A673 (cell line): ENCODE measurements around the gene ARHGAP24. TPM values are rescaled to one million over a fixed set of nuclear protein-coding genes. Genes with fewer than 3 reads are reported as not detected.

Experiments used
- BruUV-seq: library from RNA; stranded (reverse); fragments of 400-500 nt; replicated peaks from 2 replicates; lab custom pipeline; 2021; lab: Mats Ljungman, UMichigan
- CTCF ChIA-PET: fragments of 300-600 bp; sonication (Branson Sonifier 250); formaldehyde crosslinking; loops from one replicate; lab custom pipeline; 2022; ENCODE audit warnings: antibody characterized with exemption; lab: Charles Lee
- POLR2A ChIA-PET: fragments of 300-600 bp; sonication (Branson Sonifier 250); formaldehyde crosslinking; loops from one replicate; lab custom pipeline; 2022; ENCODE audit warnings: antibody characterized with exemption; ENCODE audit not compliant: low non-redundant PET; lab: Charles Lee
- DNase-seq: peaks from one replicate; pipeline ENCODE4 v3.0.0-alpha.2; 2015; ENCODE audit warnings: low spot score
- H3K27ac ChIP-seq: fragments of 200-600 bp; sonication (generic); 2 replicates; pipeline ENCODE4 v1.5.1; 2016; ENCODE audit warnings: mixed run types, low read depth, mild to moderate bottlenecking, mixed read lengths, antibody characterized with exemption, low read length; ENCODE audit not compliant: poor library complexity, severe bottlenecking
- H3K27me3 ChIP-seq: fragments of 200-600 bp; sonication (generic); replicated peaks from 2 replicates; pipeline ENCODE4 v1.6.1; 2017; ENCODE audit warnings: mixed run types, low read depth, mild to moderate bottlenecking, mixed read lengths, antibody characterized with exemption, low read length; ENCODE audit not compliant: insufficient read depth, poor library complexity
- H3K36me3 ChIP-seq: fragments of 200-600 bp; sonication (generic); 2 replicates; pipeline ENCODE4 v1.6.1; 2016; ENCODE audit warnings: mixed run types, mild to moderate bottlenecking, mixed read lengths, antibody characterized with exemption, low read length; ENCODE audit not compliant: insufficient read depth, poor library complexity, severe bottlenecking
- H3K4me1 ChIP-seq: fragments of 200-600 bp; sonication (generic); 2 replicates; pipeline ENCODE4 v1.6.1; 2017; ENCODE audit warnings: mixed run types, mild to moderate bottlenecking, mixed read lengths, antibody characterized with exemption, low read length; ENCODE audit not compliant: insufficient read depth, poor library complexity, severe bottlenecking
- H3K4me3 ChIP-seq: fragments of 200-600 bp; sonication (generic); 2 replicates; pipeline ENCODE4 v1.5.1; 2016; ENCODE audit warnings: low read depth, mixed run types, mild to moderate bottlenecking, mixed read lengths, low read length; ENCODE audit not compliant: poor library complexity, severe bottlenecking
- H3K9me3 ChIP-seq: fragments of 200-600 bp; sonication (generic); 2 replicates; pipeline ENCODE4 v1.6.1; 2016; ENCODE audit warnings: mixed run types, low read depth, mild to moderate bottlenecking, mixed read lengths, antibody characterized with exemption, low read length; ENCODE audit not compliant: poor library complexity, severe bottlenecking
- EZH2 ChIP-seq: fragments of 200-600 bp; sonication (generic); IDR thresholded peaks from 2 replicates; pipeline ENCODE4 v1.6.1; 2017; ENCODE audit warnings: borderline replicate concordance, low read depth, mild to moderate bottlenecking, mixed read lengths, antibody characterized with exemption, low read length; ENCODE audit not compliant: poor library complexity, severe bottlenecking
- intact Hi-C: fragments of 100-400 bp; cut with micrococcal nuclease; formaldehyde crosslinking; loops from one replicate; pipeline ENCODE4 v1.10.0; 2022; ENCODE audit not compliant: unreplicated experiment
- total RNA-seq: library from RNA; stranded (reverse); gene quantifications from 2 replicates; pipeline ENCODE4 v1.2.3, GENCODE V29; 2021
- TF ChIP-seq, protein P1 (sequence below): fragments of 300-800, 200-600 bp; sonication (generic); conservative IDR thresholded peaks from 2 replicates; pipeline ENCODE4 v1.5.1; 2017; ENCODE audit warnings: low read depth, mild to moderate bottlenecking, antibody characterized with exemption, low read length, moderate library complexity, mixed read lengths

The ARHGAP24 gene
- total RNA-seq, 1 experiment from 2014 or later, result 5.8 TPM

DNA sequence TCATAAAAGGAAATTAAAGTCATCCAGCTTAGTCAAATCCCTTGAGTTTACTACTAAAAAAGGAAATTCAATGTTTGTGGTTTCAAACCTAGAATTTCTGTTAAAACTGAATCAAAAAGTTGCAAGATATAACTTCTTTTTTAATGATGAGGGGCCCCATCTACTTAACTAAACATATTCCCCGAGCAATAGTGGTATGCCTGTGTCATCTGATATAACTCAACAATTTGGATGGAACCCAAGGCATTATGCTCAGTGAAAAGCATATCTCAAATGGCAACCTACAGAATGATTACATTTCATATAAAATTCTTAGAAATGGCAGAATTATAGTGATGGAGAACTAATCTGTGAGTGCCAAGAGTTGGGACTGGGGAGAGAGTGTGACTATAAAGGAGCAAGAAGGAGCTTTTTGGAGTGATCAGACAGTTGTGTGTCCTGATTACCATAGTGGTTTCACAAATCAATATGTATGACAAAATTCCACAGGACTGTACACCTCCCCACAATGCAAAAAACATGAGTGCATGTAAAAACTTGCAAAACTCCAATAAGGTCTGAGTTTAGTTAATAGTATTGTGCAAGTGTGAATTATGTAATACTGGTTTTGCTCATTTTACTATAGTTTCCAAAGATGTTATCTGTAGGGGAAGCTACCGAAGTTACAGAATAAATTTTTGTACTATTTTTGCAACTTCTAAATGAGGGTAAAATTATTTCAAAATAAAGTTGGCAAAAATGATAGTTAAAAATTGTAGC lies 323.2 kb downstream of the ARHGAP24 start:
- Histone ChIP-seq H3K27ac (no peak overlapping the region), H3K4me3 (peak overlapping the region; percentile 35), H3K9me3 (no peaks in the 10 kb centered on the region), H3K27me3 (no peaks in the 10 kb centered on the region), H3K4me1 (no peaks in the 10 kb centered on the region), H3K36me3 (no peaks in the 10 kb centered on the region)
- BruUV-seq, result no TSS peak
- peak; percentile 15 for DNase-seq
- ChIA-PET CTCF (no interaction called here), POLR2A (no interaction called here)
- TF ChIP-seq, protein P1, sequence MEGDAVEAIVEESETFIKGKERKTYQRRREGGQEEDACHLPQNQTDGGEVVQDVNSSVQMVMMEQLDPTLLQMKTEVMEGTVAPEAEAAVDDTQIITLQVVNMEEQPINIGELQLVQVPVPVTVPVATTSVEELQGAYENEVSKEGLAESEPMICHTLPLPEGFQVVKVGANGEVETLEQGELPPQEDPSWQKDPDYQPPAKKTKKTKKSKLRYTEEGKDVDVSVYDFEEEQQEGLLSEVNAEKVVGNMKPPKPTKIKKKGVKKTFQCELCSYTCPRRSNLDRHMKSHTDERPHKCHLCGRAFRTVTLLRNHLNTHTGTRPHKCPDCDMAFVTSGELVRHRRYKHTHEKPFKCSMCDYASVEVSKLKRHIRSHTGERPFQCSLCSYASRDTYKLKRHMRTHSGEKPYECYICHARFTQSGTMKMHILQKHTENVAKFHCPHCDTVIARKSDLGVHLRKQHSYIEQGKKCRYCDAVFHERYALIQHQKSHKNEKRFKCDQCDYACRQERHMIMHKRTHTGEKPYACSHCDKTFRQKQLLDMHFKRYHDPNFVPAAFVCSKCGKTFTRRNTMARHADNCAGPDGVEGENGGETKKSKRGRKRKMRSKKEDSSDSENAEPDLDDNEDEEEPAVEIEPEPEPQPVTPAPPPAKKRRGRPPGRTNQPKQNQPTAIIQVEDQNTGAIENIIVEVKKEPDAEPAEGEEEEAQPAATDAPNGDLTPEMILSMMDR, result no peak
- no peak for TF ChIP-seq EZH2
- intact Hi-C loops, result no loop called here

DNA sequence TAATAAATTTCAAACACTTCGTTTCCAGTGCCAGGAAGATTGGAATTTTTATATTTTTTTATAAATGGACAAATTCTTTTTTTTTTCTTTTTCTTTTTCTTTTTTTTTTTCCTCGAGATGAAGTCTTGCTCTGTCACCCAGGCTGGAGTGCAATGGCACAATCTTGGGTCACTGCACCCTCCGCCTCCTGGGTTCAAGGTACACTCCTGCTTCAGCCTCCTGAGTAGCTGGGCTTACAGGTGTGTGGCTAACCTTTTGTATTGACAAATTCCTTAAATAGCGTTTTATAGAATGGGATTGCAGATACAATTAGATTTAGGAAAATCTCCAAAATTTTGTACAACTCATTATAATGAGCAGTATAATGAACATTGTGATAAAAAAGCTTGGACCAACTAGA lies 328.9 kb downstream of the ARHGAP24 start:
- BruUV-seq, result no TSS peak
- CTCF ChIA-PET, result no interaction called here

DNA sequence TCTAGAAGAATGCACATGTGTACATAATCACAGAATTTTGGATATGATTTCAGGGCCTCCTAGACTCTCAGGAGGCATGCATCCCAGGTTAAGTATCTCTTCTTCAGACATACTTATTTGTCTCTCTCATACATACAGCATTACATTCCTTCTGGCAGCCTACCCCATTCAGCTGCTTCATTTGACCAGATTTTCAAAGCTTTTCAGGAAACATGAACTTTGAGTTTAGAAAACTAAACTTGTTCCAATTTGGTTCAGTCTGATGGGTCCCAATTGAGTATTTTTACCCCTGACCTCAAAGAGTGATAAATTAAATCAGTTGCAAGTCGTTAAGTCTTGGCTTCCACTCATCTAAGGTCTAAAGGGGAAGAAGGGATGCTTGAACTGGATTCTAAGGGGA lies 330.9 kb downstream of the ARHGAP24 start:
- H3K4me1 ChIP-seq, result no peaks in the 10 kb centered on the region
- ChIA-PET CTCF (interaction anchor here (0.9 kb wide), 1 partner anchor 9 kb away, joined by 3 read pairs; no protein-coding TSS in a partner anchor), POLR2A (no interaction called here)
- no peak overlapping the region for H3K27ac ChIP-seq
- intact Hi-C loops, result no loop called here
- no peaks in the 10 kb centered on the region for H3K36me3 ChIP-seq
- DNase-seq, result no peak
- no peaks in the 10 kb centered on the region for H3K9me3 ChIP-seq
- H3K27me3 ChIP-seq, result no peaks in the 10 kb centered on the region
- H3K4me3 ChIP-seq, result no peak overlapping the region
- no TSS peak for BruUV-seq
- TF ChIP-seq EZH2, result no peak
- TF ChIP-seq, protein P1, result no peak

More for the DNA sequence above, 328.9 kb downstream of the ARHGAP24 start:
- intact Hi-C loops, result no loop called here
- no peak for DNase-seq
- Histone ChIP-seq H3K4me1 (no peaks in the 10 kb centered on the region), H3K36me3 (no peaks in the 10 kb centered on the region), H3K27ac (no peak overlapping the region), H3K27me3 (no peaks in the 10 kb centered on the region), H3K4me3 (no peak overlapping the region), H3K9me3 (no peaks in the 10 kb centered on the region)
- TF ChIP-seq, protein P1, result no peak
- no peak for TF ChIP-seq EZH2
- POLR2A ChIA-PET, result no interaction called here
